SH-SY5Y (cell line): ENCODE results near the gene ALKBH3.
A peak's percentile ranks its signal among the peaks of the same experiment; 100 is the strongest.

Experiments used
- GATA2 ChIP-seq: IDR thresholded peaks from 2 replicates; pipeline ENCODE4 v1.6.1; 2011; ENCODE audit warnings: mild to moderate bottlenecking, low read depth, low read length
- GATA3 ChIP-seq: IDR thresholded peaks from 2 replicates; pipeline ENCODE4 v1.6.1; 2011; ENCODE audit warnings: low read depth, mild to moderate bottlenecking, low read length, moderate library complexity

GRCh38 chr11:43908191-43908590, 27.6 kb downstream of the ALKBH3 start:
- TF ChIP-seq GATA2 = peak; percentile 46; the same call in 1 of the 2 replicates
- 0 out of 2 replicates have a peak, but pooled peaks have one; percentile 12 for TF ChIP-seq GATA3
